SJCRH30 (cell line): ENCODE measurements around the gene C1GALT1C1L. TPM values are rescaled to one million over a fixed set of nuclear protein-coding genes. Genes with fewer than 3 reads are reported as not detected.

Experiments used
- DNase-seq, 2 experiments: peaks; one replicate each; pipeline ENCODE4 v3.0.0-alpha.2; 2015 to 2020
- H3K27ac ChIP-seq: fragments of 250-450 bp; sonication (Bioruptor Pico); 2 replicates; pipeline ENCODE4 v1.5.1; 2020; ENCODE audit warnings: mild to moderate bottlenecking, moderate library complexity
- H3K27me3 ChIP-seq: fragments of 250-450 bp; sonication (Bioruptor Pico); 2 replicates; pipeline ENCODE4 v1.5.1; 2020; ENCODE audit warnings: mild to moderate bottlenecking, moderate library complexity
- H3K36me3 ChIP-seq: fragments of 250-450 bp; sonication (Bioruptor Pico); 2 replicates; pipeline ENCODE4 v1.5.1; 2020; ENCODE audit warnings: mild to moderate bottlenecking, moderate library complexity
- H3K4me1 ChIP-seq: fragments of 250-450 bp; sonication (Bioruptor Pico); 2 replicates; pipeline ENCODE4 v1.5.1; 2020; ENCODE audit warnings: mild to moderate bottlenecking, moderate library complexity
- H3K4me3 ChIP-seq: fragments of 250-450 bp; sonication (Bioruptor Pico); 2 replicates; pipeline ENCODE4 v1.5.1; 2020; ENCODE audit warnings: mild to moderate bottlenecking, moderate library complexity
- H3K9me3 ChIP-seq: fragments of 250-450 bp; sonication (Bioruptor Pico); replicated peaks from 2 replicates; pipeline ENCODE4 v1.5.1; 2020; ENCODE audit warnings: mild to moderate bottlenecking, moderate library complexity
- total RNA-seq: library from RNA; depleted of rRNA; stranded (reverse); fragments of >200 nt; shearing (Covaris generic); gene quantifications from 2 replicates; pipeline ENCODE4 v1.2.3, GENCODE V29; 2014; rRNA removed

C1GALT1C1L gene
- total RNA-seq, 1 experiment from 2014 or later = 3.7 TPM

DNA sequence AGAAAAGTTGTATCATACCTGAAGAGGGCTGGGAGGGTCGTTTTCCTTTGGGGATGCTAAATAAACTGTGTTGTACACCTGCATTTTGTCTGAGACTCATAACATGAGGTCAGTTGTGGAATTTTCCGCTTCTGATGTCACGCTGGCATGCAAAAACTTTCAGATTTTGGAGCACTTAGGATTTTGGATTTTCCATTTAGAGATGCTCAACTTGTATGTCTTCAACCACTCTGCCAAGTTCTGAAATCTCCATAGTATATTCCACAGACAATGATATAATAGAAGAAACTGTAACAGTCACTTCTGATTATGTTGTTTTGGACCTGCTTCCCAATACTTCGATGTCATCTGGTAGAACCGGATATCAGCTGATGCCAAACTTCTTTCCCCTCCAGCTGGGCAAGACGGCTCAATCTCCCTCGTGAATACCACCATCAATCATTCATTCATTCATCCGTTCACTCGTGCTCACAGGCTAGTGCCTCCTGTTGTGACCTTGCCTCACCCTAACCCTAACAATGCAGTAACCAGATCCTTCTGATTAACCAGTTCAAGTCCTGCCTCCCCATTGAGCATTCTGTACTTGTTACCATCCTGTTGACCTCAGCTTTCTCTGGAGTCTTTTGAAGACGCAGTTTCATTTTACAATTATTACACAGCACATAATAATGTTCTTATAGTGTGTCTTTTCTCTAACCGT lies 44.5 kb downstream of the C1GALT1C1L start:
- Histone ChIP-seq H3K27ac (no peak overlapping the region), H3K36me3 (no peaks in the 10 kb centered on the region), H3K9me3 (no peaks in the 10 kb centered on the region), H3K4me3 (no peak overlapping the region), H3K27me3 (no peaks in the 10 kb centered on the region), H3K4me1 (peaks cover 11% of the 10 kb centered on the region)
- no peak for DNase-seq

Other genes starting within 250 kb of the C1GALT1C1L start
- gene THADA, start 80.4 kb downstream of the C1GALT1C1L start, total RNA-seq = 32.5 and 35.7 TPM in 2 replicates
- gene PLEKHH2, start 39.2 kb downstream of the C1GALT1C1L start, total RNA-seq = 5.4 and 7.1 TPM in 2 replicates
- 13.9 and 14.8 TPM in 2 replicates for gene DYNC2LI1, start 97.6 kb upstream of the C1GALT1C1L start, total RNA-seq
- not detected in 2 replicates for gene ABCG5, start 162.4 kb upstream of the C1GALT1C1L start, total RNA-seq
- gene ABCG8, start 162.5 kb upstream of the C1GALT1C1L start, total RNA-seq = 0.04 TPM in 1 of 2 replicates, not detected in the other